CD4-positive, alpha-beta T cell treated with Interferon gamma for 1 hour (primary cell): Measurements from ENCODE around the gene ERO1A.
A peak's percentile ranks its signal among the peaks of the same experiment; 100 is the strongest.

Experiments
- DNase-seq: peaks from one replicate; pipeline ENCODE4 v3.0.0-alpha.2; 2020

Gene ERO1A

DNA sequence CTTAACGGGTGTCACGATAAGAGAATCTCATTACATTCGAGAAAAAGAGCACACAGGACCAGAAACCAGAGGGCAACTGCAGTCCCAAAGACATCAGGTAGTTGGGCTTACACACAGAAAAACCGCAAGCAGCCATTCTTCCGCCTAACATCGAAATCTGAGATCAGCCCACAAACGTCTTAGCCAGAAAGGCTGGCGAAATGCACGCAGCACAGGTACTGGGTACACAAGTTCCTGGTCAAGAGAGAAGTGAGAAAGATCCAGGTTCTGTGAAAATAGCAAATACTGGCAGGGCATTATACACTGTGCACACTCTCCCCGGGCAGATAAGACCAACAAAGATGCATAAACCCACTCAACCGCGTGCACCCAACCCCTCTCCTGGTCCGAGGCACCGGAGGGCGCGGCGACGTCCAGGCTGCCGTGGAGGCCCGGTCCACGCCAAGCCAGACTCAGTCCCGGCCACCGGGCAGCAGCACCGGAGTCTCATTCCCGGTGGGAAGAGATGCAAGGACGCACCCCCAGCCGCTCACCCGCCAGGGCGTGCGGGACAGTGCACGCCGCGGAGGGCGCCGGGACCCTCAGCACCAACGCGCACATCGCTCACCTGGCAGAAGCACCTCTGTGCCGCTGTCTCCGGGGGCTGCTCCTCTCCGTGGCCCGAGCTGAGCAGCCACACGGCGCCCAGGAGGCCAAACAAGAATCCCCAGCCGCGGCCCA is 437 bp downstream of the ERO1A start:
- peak; percentile 53 for DNase-seq

DNA sequence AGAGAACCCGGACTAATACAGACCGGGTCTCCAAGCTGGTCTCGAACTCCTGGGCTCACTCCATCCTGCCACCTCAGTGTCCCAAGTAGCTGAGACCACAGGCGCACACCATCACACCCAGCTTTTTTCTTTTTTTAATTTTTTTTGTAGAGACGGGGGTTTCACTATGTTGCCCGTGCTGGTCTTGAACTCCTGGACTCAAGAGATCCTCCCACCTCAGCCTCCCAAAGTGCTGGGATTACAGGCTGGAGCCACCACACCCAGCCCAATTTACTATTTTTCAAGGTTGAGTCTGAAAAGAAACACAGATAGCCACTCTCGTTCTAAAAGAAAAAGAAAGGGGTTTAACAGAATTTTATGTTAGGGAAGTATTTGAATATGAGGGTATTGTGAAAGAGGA is 1.8 kb downstream of the ERO1A start:
- DNase-seq = no peak

DNA sequence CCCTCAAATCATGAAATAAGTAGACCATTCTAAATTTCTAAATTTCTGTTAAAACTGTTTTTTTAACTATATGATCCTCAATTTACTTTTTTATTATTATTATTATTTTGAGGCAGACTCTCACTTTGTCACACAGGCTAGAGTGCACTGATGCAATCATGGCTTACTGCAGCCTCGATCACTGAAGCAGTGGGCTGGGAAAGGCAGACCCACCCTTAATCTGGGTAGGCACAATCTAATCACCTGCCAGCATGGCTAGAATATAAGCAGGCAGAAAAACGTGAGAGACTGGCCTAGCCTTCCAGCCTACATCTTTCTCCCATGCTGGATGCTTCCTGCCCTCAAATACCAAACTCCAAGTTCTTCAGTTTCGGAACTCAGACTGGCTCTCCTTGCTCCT is 2.3 kb downstream of the ERO1A start:
- no peak for DNase-seq

DNA sequence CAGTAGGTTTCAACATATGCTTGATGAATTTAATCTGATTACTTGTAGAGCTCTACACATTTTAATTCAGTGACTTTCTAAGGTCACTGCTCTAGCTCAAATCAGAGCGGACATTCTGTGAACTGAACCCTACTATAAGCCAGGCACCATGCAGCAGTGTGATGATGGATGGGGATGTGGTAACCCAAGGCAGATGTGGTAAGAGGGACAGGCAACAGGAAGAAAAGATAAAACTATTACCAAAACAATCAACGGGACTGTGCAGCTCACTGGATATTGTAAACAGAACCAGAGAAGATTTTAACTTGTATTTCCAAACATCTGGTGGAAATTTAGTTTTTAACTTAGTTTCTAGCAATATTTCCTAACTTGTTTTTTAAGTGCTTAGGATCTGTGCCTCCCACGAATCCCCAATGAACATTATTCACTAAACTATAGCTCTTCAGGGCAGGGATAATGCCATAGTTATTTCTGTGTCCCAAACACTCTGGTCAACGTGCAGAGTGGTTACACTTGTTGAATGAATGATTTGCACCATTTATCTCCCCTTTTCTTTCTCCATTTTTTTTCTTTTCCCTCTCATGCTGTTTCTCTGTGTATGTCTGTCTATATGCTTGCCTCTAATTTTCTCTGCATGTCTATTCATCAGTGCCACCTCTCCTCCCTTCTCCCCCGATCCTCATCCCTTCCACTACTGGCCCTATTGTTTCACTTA is 3.0 kb downstream of the ERO1A start:
- DNase-seq = peak; percentile 14

DNA sequence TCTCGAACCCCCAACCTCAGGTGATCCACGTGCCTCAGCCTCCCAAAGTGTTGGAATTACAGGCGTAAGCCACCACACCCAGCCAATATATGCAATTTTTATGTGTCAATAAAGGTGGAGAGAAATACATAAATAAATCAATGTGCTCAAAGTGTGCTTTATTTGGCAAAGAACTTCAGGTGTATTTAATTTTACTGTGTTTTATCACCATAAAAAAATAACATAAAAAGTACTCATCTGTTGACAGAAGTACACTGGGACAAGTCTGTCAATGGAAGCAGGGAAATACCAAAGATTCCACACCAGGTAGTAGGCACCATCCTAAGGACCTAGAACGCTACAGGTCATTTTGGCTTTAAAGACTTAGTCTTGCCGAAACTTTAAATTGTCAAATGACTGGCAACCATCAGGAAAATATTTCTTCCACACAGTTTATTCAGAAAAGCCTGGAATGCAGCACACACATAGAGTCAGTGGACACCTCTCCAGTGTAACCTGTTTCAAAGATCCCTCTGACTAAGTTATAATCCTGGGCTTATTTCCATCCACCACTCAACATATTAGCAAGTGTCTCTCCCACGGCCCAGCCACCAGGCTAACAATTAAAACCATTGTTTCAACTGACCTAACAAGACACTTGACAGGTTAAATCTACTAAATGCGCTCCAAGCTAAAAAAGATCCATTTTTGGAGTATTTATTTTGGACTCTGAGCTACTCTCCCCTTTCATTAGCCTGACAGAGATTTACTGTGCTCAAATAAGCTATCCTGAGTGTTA is 4.2 kb downstream of the ERO1A start:
- no peak for DNase-seq

DNA sequence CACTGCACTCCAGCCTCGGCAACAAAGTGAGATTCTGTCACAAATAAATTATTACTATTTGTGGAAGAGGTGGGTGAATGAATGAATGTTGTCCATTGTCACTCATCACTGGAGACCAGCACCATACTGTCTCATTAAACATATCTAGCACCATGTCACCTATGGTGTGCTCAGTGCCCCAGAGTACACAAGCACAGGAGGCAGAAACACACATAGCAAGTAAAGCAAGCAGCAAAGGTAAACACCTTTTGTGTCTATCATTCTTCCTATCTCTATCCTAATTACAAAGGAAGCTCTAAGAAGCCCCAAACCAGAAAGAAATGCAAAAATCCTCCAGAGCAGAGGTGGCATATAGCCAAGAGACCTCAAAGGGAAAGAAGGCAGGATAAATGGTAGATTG is 9.2 kb downstream of the ERO1A start:
- no peak for DNase-seq

DNA sequence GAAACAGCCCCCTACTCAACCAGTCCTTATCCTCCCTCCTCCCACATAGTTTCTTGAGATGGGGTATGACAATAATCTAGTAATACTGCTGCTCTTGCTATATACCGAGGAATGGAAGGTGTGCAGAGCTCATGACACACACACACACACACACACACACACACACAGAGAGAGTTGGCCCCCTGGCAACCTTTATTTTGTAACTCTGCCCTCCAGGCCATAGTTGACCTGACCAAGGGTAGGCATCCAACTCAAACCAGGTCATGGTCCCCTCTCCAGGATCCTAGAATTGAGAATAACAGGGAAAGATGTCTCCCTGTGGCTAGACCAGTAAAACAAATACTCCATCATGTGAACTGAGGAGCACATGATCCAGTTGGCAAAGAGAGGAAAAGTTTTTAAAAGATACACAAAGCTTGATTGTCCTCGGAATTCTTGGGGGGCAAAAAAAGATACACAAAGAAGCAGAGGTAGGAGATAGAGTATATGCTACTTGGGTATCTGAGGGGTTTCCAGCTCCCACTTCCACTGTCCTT is 11.3 kb downstream of the ERO1A start:
- DNase-seq = no peak

DNA sequence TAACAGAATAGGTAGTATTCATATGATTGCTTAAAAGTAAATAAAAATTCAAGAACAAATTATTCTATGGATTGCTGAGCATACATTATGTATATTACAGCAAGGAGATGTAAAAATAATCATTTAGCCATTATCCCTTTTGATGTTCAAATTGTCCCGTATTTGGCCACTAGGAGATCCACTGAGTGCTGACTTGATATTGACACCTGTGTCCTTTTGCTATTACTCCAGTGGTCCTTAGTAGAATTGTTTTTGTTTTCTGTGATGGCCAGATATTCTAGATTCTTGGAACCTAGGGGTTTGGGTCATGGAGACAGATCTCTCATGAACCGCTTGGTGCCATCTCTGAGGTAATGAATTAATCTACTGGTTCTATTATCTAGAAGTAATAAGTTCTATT is 16.8 kb downstream of the ERO1A start:
- DNase-seq = no peak

DNA sequence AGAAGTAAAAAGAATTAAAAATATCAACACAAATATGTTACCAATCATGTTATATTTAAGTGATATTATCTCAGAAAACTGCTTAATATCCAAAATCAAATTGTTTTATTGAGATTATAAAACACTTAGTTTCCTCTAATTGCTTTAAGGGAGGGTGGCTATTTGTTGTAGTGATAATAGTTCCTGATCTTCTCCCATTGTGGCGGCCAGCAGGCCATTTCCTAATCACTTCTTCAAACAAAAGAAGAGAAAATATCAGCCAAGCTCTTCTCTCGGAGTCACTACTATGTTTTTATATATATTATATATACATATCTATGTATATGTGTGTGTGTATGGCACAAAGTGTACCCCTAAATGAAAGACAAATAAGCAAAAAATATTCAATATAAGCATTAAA is 31.5 kb downstream of the ERO1A start:
- DNase-seq = no peak

DNA sequence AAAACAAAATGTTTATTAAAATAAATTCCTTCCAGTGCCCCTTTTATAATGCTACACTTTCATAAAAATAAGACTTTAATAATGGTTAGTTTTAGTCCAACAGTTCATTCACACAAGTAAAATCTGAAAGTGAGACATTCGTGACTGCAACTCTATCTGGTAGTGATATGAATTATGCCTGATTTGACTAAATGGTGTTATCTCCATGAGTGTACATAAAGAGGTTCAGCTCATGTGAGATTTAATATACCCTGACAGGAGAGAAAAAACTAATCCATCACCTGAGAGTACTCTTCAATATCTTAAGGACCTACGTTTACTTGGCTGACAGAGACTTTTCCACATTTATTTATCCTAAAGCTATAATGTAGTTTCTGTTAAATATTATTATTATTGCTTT is 34.0 kb downstream of the ERO1A start:
- no peak for DNase-seq

DNA sequence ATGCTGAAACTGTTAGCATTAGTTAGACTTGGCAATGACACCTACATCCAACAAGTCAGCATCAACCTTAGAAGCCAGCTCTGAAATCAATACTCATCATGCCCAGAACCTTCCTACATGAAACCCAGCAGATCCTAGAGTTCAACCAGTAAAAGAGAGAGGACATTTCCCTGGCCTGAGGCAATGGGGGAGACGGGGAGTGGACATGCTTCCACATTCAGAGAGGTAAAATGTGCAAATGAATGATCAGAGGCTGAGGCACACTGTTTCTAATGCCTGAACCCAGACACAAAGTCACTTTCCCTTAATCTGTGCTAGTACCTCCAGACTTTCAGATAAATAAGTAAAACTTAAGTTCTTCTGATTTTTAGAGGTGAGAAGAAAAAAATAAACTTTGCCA is 34.5 kb downstream of the ERO1A start:
- no peak for DNase-seq

DNA sequence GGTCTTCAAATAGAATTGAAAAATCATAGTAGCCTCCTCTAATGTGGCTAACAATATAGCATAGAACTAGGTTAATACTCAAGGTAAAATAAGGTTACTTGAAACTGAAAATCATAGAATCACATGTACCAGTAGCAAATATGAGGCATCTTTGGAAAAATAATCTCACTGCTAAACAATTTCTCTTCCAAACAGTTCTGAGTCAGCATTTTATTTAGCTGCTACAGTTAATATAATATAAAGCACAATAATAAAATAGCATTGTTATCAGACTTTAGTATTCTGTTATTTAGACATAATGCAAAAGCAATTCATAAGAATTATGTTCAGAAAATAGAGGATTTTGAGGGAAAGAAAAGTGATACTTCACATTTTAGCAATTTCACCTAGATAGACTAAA is 35.0 kb downstream of the ERO1A start:
- DNase-seq = no peak

DNA sequence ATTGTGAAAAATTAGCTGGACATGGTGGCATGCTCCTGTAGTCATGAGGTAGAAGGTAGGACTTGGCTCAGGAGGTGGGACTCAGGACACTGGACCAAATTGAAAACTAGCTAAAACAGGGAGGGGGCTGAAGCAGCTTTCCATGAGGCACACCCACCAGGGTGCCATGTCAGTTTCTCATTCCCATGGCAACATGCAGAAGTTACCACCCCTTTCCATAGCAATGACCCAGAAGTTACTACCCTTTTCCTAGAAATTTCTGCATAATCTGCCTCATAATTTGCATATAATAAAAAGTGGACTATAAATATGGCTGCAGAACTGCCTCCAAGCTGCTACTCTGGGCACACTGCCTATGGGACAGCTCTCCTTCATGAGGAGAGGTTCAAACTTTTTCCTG is 38.5 kb downstream of the ERO1A start:
- no peak for DNase-seq

DNA sequence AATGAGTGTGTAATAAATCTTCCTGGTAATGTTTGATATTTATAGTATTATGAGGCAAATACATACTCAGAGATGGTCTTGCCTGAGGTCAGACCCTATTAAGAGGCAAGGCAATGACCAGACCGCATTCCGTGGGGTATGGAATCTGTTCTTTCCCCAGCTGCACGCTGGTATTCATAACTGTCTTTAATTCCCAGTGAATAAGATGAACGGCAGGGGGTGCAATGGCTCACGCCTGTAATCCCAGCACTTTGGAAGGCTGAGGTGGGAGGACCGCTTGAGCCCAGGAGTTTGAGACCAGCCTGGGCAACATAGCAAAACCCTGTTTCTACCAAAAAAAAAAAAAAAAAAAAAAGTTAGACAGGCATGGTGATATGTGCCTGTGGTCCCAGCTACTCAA is 44.6 kb downstream of the ERO1A start:
- no peak for DNase-seq

DNA sequence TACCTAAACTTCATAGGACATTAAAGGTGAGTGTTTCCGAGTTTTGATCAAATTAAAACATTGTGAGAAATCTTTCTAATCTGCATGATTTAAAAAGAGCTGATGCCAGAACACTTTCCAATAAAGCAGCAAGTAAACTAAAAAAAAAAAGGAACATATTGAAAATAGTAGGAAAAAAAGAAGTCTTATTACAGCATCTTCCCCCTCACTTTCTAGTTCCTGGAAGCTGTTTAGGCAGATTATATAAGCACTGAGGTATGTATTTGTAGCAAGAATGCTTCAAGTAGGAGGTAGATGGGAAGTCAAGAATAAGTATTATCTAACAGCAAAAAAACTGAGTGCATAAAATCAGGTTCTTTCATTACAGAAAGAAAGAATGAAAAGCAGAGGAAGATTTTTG is 45.8 kb downstream of the ERO1A start:
- DNase-seq = no peak

DNA sequence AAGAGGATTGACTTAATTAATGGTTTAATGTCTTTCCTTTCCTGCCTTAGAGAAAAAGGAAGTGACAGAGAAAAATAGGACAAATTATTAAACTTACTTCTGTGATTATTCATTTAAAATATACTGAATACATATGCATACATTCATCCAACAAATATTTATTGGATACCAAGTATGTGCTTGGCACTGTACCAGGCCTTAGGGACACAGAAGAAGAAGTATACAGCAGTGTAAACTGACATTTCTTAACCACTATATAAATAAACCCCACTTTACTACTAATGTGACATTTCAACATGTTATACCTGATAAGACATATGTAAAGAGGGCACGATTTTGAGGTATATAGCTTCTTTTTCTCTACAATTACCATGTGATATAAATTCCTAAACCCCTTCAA is 53.6 kb downstream of the ERO1A start:
- no peak for DNase-seq

DNA sequence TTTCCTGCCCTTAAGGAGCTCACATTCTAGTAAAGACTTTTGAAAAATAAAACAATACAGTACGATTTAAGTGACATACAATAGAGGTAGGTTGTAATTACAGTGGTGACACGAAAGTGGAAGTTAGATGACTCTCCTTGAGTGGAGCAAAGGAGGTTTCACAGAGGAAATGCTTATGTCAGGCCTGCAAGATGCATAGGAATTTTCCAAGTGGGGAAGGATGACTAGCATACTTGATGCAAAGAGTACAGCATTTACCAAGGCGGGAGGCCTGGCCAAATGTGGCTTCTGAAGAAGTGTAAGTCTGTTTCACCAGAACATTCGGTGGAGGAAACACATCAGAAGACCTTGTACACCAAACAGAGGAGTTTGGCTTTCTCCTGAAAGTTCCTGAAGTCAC is 55.2 kb downstream of the ERO1A start:
- no peak for DNase-seq

DNA sequence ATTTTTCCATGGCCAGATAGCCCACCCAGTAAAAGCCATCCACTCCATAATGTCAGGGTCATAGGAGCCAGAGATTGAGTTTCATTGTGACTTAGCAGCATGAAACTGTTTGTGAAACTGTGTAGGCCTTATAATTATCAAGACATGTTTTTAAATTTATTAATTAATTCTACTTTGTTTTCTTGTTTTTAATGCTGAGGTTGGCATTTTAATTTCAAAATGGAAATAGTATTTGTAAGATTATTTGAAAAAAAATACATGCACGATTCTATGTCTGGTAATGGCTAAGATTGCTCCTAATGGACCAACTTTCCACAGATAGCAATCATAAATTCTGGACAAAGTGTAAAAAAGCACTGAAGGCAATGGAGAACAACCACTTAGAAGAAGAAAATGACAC is 75.7 kb downstream of the ERO1A start:
- no peak for DNase-seq

DNA sequence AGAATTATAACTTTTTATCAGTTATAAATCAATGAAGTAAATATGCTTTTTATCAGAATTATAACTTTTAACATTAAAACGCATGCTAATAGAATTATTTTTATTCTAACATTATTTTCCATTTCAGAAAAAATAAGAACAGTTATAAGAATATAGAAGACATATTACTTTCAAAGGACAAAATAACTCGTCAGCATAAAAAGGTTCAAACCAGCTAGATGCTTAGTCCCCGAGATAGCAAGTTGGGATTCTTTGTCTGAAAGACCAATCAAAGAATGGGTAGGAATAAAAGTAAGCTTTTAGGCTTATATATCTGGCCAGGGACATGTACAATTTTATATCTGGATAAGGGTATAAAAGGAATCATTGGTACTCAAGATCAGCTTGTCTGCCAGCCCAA is 76.8 kb downstream of the ERO1A start:
- DNase-seq = no peak

DNA sequence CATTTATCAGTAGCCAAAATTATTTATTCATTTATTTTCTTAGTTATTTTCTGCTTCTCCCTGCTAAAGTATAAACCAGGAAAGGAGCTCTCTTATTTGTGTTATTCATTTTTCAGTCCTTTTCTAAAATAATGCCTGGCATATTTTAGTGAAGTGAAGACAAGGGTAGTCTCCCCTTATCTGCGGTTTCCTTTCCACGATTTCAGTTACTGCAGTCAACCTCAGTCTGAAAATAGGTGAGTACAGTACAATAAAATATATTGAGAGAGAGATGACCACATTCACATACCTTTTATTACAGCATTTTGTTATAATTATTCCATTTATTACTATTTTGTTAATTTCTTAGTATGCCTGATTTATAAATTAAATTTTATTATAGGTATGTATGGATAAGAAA is 85.2 kb downstream of the ERO1A start:
- no peak for DNase-seq

DNA sequence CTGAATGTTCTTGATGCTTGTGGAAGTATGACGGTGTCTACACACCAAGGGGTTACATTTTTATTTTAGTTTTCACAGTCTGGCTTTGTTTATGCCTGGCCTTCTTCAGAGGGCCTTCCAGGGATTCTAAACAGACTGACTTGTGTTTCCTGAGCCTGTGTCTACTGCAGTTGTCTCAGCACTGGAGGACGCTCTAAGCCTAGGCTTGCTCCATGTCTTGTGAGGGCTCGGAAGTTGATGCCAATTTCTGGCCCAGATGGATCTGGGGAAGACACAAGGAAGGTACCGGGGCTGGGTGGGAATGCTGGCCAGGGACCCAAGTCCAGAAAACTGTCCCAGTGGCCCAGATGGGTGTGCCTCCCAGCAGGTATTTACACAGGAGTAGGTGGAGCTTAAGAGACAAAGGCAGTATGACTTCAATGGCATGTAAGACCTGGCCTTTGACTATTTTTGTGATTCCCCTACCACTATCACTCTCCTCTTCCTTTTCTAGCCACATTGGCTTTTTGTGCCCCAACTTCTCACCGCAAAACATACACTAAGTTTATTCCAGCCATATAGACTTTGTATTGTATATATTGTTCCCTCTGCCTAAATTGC is 85.8 kb downstream of the ERO1A start:
- DNase-seq = no peak

DNA sequence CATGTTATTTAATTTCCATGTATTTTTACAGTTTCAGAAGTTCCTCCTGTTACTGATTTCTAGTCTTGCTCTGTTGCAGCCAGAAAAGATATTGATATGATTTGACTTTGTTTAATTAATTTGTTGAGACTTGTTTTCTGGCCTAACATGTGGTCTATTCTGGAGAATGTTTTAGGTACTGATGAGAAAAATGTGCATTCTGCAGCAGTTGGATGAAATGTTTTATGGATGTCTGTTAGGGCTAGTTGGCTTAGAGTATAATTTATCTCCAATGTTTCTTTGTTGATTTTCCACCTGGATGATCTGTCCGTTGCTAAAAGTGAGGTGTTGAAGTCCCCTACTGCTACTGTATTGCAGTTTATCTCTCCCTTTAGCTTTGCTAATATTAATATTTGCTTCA is 88.3 kb downstream of the ERO1A start:
- DNase-seq = no peak

DNA sequence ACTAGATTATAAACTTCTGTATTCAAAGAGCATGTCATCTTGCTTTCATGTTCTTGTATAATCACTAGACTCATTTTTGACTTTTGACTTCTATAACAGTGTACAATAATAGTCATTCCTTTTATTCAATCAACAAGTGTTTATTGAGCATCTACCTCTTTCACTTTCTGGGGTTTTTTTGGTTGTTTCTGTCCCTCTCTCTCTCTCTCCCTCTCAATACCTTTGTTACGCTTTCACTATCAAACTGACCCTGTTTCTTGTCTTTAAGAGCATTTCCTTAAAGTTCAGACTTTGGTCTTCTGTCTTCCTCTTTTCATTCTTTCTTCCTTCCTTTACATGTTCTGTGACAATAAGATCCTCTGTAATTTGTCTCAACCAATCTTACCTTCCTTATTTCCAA is 93.2 kb downstream of the ERO1A start:
- DNase-seq = no peak

DNA sequence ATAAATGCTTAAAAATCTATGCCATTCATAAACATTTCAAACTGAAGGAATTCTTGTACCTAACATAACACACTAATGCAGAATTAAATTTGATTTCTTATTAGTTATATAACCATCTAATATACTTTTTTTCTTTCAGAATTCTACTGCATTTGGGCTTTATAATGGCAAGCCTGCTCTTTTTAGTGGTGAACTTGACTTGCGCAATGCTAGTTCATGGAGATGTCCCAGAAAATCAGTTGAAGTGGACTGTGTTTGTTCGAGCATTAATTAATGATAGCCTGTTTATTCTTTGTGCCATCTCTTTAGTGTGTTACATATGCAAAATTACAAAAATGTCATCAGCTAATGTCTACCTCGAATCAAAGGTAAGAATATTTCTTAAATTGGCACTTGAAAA is 95.4 kb downstream of the ERO1A start:
- no peak for DNase-seq
